ENCODE data around the gene UBR4.

DNA sequence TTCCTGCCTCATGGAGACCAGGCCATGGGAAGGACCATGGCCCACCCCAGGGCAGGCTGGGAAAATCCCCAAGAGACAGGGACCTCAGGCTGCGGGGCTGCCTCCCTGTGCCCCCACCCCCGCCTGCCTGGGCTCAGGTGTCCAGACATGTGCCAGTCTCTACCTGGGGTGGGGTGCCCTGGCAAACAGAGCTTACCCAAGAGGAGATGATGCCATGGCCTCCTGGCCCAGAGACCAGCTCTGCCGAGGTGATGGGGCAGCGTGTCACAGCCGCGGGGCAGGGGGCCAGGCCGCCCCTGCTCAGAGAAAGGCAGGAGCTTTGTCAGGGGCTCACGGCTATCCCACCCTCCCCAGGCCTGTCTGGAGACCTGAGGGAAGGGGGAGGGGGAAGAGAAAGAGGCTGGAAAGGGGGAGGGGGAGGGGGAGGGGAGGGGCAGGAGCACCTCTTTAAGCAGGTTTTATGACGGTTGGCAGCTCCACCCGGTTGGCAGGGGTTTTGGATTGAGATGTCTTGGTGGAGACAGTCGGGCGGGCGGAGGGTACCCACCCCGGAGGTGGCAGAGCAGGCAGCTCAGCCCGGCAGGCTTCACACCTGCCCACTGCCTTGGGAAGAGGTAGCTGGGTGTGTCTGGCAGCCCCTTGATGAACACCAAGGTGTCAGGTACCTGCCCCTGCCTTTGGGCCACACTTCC lies 152.1 kb downstream of the UBR4 start:
- TF ChIP-seq, protein P1, sequence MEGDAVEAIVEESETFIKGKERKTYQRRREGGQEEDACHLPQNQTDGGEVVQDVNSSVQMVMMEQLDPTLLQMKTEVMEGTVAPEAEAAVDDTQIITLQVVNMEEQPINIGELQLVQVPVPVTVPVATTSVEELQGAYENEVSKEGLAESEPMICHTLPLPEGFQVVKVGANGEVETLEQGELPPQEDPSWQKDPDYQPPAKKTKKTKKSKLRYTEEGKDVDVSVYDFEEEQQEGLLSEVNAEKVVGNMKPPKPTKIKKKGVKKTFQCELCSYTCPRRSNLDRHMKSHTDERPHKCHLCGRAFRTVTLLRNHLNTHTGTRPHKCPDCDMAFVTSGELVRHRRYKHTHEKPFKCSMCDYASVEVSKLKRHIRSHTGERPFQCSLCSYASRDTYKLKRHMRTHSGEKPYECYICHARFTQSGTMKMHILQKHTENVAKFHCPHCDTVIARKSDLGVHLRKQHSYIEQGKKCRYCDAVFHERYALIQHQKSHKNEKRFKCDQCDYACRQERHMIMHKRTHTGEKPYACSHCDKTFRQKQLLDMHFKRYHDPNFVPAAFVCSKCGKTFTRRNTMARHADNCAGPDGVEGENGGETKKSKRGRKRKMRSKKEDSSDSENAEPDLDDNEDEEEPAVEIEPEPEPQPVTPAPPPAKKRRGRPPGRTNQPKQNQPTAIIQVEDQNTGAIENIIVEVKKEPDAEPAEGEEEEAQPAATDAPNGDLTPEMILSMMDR (IDR thresholded peaks at IDR 0.05; ENCODE audit: poor library complexity) = no peak
- no peak for TF ChIP-seq EZH2phosphoT487 (IDR thresholded peaks at IDR 0.05; ENCODE audit: low read depth, severe bottlenecking, unreplicated experiment)
